GM12872 (cell line): ENCODE measurements around the gene RAMP3.

Experiments used
- CTCF ChIP-seq: IDR thresholded peaks from 3 replicates; pipeline ENCODE4 v1.5.1; 2011; ENCODE audit warnings: low read depth, mild to moderate bottlenecking, low read length, moderate library complexity; ENCODE audit not compliant: insufficient read depth

Gene RAMP3

GRCh38 chr7:45217358-45217757 lies 59.8 kb downstream of the RAMP3 start:
- TF ChIP-seq CTCF: peak; percentile 34; the same call in 1 of the 3 replicates

- TF ChIP-seq CTCF: no peak
These were observed 61.5 kb downstream of the RAMP3 start for GRCh38 chr7:45219130-45219529.

DNA sequence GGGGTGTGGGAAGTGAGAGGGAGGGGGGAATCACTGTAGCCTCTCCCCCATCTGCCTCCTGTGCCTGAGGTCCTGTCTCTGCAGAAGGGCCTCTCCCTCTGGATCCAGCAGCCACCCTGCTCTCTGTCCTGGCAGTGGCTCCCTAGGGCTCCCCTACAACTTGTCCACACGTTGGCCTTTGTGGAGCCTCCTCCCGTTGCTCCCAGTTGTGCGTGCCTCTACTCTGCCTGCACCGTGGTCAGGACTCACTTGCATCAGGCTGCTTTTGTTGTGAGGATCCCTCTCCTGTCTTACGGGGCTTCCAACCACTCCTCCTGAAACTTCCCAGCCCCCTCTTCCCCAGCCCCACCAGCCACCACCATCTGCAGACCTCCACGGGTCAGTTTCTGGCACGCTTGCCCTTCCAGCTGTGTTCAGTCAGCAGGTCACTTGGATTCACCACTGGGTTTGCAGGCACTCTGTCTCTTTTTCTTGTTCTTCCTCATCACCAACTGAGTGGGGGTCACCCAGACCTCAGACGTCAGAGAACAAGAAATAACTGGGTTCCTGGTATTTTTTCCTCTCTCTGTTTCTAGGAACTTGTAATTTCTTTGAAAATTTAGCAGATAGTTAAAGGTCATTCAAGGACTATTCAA lies 62.3 kb downstream of the RAMP3 start:
- TF ChIP-seq CTCF: no peak

- TF ChIP-seq CTCF: no peak
These were observed 63.4 kb downstream of the RAMP3 start for GRCh38 chr7:45220846-45221618.

GRCh38 chr7:45221896-45222604 lies 64.5 kb downstream of the RAMP3 start:
- TF ChIP-seq CTCF: no peak

DNA sequence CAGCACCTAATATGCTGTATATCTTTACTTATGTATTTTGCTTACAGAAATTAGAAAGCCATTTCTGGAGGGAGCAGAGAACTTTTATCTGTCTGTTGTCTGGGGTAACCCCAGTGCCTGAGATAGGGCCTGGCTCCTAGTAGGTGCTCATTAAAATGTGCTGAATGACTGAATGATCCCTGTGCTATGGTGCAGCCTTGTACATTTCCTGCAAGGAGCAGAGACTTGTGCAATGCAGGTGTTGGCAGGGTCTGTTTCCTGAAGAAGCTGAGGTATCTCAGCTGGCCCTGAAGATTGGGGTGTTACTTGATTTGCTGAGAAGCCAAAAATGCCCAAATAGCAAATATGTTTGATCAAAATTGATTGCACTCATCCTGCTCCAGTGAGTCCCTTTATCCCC lies 65.5 kb downstream of the RAMP3 start:
- TF ChIP-seq CTCF: no peak

DNA sequence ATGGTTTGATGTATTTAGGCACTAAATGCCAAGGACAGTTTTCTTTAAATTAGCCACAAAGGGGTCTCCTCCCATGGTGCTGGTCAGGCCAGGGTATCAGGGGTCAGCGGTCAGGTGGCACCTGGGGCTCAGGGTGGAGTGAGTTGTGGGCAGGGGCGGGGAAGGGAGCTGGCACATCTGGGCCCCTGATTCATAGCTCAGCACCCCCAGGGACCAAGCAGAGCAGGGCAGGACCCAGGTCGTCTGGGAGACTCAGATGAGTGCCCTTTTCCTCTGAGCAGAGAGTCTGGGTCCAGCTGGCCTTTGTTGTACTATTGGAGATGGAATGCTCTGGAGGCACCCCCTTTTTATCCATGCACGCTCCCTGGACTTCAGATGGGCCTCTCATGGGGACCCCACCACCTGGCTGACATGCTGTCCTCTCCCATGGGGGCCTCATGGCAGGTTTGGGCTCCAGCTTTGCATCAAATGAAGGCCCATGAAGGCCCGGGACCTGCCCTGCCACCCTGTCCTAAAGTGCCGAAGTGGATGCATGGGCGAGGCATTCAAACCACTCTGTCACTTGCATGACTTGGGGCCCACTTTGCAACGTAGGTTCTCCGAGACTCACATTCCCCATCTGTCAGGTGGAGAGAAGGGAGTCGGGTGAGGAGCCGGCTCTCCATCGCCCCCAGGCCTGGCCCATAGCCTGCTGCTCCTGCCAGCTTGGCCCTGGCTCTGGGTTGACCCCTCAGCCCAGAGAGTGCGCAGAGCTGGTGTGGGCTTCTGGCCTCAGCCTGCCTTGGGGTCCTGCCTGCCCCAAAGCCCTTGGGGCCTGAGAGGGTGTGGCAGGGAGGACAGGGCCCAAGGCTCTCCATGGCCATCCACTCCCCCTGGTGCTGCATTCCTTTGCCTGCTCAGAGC lies 66.4 kb downstream of the RAMP3 start:
- no peak for TF ChIP-seq CTCF
